ENCODE data around the gene OR4F15.
"Not testable (repeated sequence)": the region's sequence is repeated elsewhere in the genome, so short reads cannot be mapped to it uniquely, and the experiment has no call there.

The OR4F15 gene, protein sequence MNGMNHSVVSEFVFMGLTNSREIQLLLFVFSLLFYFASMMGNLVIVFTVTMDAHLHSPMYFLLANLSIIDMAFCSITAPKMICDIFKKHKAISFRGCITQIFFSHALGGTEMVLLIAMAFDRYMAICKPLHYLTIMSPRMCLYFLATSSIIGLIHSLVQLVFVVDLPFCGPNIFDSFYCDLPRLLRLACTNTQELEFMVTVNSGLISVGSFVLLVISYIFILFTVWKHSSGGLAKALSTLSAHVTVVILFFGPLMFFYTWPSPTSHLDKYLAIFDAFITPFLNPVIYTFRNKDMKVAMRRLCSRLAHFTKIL

GRCh38 chr15:101811902-101812301 is at the start of gene OR4F15:
Gene OR4F15, plus strand, starts transcription at chr15:101812202. Its CDS starts 5,985 bp downstream, at chr15:101818187.
- no peak for DNase-seq

GRCh38 chr15:101764669-101765339 is 47.2 kb upstream of the OR4F15 start:
- not testable (repeated sequence) for DNase-seq

GRCh38 chr15:101765340-101765671 is 46.7 kb upstream of the OR4F15 start:
- DNase-seq: not testable (repeated sequence)

GRCh38 chr15:101765772-101766456 is 46.1 kb upstream of the OR4F15 start:
- no peak for DNase-seq

- not testable (repeated sequence) for DNase-seq
Observed at GRCh38 chr15:101767083-101767640, 44.8 kb upstream of the OR4F15 start.

DNA sequence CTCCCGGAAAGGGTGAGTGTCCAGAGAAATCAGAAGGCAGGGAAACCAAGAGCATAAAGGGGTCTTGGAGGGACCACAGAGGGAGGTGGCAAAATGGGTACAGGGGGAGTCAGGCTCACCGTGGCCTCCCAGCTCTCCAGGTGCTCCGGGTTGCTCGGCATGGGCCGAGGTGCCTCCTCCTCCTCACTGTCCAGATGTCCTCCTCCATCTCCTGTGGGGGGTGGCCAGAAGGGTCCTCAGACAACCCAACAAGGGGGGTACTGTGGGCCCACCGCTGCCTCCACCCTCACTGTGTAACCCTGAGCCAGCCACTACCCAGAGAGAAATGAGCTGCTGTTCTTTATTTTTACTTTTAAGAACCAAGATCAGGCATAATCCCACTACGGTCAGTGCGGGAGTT is 39.1 kb upstream of the OR4F15 start:
- DNase-seq: no peak

DNA sequence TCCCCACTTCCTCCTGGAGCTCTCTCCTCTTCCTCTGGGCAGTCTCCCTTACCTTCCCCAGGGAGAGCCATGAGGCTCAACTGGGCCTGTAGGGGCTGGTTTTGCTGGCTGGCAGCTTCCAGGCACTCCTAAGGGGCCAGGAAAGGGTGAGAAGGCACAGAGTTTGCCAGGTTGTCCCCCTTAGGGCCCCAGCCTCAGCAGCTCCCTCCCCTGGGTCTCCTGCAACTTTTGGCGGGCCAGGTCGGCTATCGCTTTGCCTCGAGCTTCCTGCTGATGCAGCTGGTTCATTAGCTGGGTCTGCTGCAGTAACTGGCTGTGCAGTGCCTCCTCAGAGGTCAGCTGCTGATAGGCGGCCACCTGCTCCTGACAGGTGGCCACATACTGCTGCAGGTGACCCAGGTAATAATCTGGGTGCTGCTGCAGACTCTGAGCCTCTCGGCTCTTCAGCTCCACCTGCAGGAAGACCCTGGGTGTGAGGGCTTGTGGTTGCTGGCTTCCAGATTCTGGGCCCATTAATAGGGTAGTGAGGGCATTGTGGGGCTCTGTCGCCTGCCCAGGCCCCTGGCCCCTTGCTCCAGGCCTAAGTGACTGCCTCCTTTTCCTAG is 38.4 kb upstream of the OR4F15 start:
- no peak for DNase-seq

DNA sequence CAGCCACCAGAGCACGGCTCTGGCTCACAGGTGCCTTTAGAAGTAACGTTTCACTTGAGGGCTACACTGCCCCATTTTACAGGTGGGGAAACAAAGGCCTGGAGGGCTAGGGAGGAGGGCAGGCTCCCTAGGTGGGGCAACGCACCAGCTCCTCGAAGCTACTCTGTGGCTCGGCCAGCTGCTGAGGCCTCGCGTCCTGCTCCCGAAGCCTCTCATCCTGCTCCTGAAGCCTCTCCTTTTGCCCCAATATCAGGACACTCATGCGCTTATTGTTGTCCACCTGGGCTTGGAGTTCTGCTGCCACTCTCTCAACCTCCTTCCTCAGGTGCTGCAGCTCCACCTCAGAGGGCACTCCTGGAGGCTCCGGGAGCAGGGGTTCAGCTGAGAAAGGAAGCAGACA is 36.9 kb upstream of the OR4F15 start:
- no peak for DNase-seq

DNA sequence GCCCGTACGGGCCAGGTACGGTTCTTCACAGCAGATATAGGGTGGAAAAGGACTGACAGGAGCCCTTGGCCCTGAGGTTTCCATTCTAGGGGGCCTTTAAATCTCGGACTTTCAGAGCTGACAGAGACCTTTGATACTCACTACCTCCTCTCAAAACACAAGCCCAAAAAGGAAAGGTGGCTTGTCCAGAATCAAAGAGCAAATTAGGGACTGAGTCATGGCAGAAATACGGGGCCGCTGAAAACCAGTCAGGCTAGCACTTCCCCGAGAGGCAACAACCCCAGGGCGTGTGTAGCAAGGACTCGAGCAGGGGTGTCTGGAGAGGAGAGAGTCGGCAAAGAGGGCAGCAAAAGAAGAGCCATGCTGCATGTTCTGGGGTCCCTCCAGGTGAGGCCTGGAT is 33.4 kb upstream of the OR4F15 start:
- not testable (repeated sequence) for DNase-seq

DNA sequence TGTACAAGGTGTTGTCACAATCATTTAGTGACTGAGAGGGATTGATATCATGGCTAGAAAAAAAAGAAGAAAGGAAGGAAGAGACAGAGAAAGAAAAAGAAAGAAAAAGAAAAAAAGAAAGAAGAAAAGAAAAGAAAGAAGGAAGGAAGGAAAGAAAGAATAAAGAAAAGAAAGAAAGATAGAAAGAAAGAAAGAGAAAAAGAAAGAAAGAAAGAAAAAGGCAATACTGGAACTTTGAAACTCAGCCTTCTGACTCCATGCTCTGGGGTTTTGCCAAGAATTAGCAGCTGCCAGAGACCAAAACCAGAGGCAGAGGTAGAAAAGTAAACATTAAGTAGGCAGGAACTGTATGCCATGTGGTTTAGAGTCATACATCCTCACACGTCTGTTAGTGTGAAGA is 31.8 kb upstream of the OR4F15 start:
- not testable (repeated sequence) for DNase-seq

GRCh38 chr15:101781928-101782327 is 30.1 kb upstream of the OR4F15 start:
- no peak for DNase-seq

DNA sequence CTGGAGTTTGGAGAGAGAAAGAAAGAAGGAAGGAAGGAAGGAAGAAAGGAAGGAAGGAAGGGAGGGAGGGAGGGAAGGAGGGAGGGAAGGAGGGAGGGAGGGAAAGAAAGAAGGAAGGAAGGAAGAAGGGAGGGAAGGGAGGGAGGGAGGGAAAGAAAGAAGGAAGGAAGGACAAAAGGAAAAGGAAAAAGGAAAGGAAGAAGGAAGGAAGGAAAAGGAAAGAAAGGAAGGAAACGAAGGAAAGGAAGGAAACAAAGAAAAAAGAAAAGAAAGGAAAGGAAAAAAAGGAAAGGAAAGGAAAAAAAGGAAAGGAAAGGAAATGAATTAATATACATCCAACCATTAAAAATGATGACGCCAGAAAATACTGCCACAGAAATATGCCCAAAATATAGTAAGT is 27.4 kb upstream of the OR4F15 start:
- DNase-seq: no peak

DNA sequence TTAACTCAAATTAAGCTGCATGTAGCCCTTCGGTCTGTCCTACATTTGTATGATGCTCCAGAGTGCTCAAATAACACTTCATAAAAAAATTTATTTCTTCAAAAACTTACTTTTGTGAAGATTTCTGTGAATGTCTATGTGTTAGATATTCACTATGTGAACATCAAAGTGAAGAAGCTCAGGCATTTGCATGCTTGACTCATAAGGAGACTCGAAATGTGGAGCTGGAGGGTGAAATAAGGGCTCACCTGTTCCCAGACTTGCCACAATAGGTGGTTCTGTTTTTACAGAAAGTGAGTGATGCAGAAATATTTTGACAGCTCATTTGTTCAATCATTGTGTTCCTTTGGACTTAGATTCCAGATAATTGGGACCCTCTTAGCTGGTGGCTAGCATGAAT is 25.6 kb upstream of the OR4F15 start:
- DNase-seq: not testable (repeated sequence)

DNA sequence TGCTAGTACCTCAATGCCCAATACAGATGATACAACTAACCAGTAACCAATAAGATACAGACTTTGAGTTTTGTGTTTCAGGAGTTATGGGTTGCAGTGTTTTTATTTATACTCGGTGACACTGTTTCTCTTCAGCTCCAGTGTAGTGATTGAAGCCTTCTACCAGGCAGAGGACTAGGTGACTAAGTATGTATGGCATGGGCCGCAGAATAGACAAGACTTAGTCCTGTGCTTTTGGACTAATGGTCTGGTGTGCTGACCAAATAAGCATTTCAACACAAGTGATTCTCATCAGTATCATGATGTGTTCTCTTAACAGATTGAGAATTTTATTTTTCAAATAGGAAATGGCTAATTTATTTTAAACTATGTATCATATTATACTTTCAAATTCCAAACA is 24.0 kb upstream of the OR4F15 start:
- DNase-seq: not testable (repeated sequence)

GRCh38 chr15:101788503-101789269 is 23.3 kb upstream of the OR4F15 start:
- not testable (repeated sequence) for DNase-seq

DNA sequence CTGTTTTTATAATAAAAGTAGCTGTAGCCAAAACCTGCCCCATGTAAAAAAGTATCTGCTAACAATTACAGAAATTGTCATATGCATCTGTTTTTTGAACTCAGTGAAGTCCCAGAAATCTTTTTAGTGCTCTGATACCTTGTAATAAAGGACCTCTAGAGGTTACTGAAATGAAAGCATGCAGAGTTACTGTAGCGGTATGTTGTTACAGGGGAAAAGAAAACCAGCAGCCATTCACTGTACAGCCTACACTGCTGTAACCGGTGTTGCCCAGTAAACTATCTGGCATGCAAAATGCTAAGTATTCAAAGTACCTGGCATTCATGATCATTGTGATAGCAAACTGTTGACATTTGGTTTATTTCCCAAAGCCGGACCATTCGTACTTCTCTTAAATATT is 21.3 kb upstream of the OR4F15 start:
- DNase-seq: not testable (repeated sequence)

DNA sequence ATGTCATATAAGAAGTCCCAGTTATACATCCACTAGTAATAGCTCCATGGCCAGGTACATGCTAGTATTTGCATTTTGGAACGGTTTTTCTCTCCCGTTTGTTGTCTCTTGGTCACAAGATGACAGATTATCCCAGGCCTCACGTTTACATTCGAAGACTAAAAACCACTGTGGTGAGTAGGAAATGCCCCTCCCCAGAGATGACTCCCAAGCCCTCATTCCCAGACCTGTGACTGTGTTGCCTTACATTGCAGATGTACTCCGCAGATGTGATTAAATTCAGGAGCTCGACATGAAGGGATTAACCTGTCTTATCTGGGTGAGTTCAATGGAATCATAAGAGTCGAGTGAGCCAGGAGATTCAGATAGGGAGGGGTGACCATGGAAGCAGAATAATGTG is 18.0 kb upstream of the OR4F15 start:
- DNase-seq: not testable (repeated sequence)

- no peak for DNase-seq
Observed at GRCh38 chr15:101795455-101795854, 16.5 kb upstream of the OR4F15 start.

DNA sequence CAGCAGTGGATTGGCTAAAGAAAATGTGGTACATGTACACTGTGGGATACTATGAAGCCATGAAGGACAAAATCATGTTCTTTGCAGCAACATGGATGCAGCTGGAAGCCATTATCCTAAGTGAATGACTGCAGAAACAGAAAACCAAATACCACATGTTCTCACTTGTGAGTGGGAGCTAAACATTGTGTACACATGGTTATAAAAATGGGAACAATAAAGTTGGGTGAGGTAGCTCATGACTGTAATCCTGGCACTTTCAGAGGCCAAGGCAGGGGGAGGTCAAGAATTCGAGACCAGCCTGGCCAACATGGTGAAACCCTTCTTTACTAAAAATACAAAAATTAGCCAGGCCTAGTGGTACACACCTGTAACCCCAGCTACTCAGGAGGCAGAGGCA is 12.3 kb upstream of the OR4F15 start:
- DNase-seq: no peak

GRCh38 chr15:101801048-101801447 is 11.0 kb upstream of the OR4F15 start:
- no peak for DNase-seq

DNA sequence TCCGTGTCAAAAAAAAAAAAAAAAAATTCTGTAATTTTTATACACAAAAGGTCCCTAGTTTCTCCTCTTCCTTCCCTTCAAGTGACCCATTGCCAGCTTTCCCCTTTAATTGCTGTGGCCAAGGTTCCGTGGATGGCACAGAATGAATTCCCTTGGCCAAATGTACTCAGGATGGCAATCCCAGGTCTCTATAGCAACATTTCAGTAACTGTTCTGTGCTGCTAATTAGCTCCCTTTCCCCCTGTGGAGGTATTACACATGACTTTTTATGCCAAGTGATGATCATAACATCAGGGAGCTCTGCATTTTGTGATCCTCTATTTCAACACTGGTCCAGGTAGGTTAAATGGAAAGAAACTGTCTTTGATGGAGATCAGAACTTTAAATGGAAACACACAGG is 8.8 kb upstream of the OR4F15 start, which contains the start of gene OR4F6:
OR4F6 (plus strand) TSS at position 301 of the 400 bp plus-strand sequence. CDS start 2,211 bp downstream, outside the sequence.
- DNase-seq: no peak

- no peak for DNase-seq
Observed at GRCh38 chr15:101803676-101804075, 8.3 kb upstream of the OR4F15 start.
